Pancreas (tissue), 10 donors: Measurements from ENCODE around the gene TERT. TPM values are rescaled to one million over a fixed set of nuclear protein-coding genes. Genes with fewer than 3 reads are reported as not detected.
"Not testable (repeated sequence)": the region's sequence is repeated elsewhere in the genome, so short reads cannot be mapped to it uniquely, and the experiment has no call there.

Experiments
- ATAC-seq, 4 donors: fragments of 200-7000 bp; cut with Tn5 transposase; one replicate each; pipeline versions ENCODE4 v1.8.0 to v1.9.1; 2020; ENCODE audit warnings: mild to moderate bottlenecking in 4 of 4, moderate library complexity in 4 of 4
- DNase-seq, 6 donors: peaks; one replicate each; pipeline ENCODE4 v3.0.0-alpha.2; 2020
- FAIRE-seq: peaks from 2 replicates; lab custom pipeline; 2012; peaks lifted over from hg19 to GRCh38; lab: Jason Lieb, UNC
- H3K27ac ChIP-seq, 4 donors: fragments of 200-600 bp; sonication (generic); 1 replicate in 3 of 4; 2 replicates in 1 of 4; pipeline versions ENCODE4 v1.5.0 to v1.8.0; 2020
- H3K27me3 ChIP-seq, 4 donors: fragments of 200-600 bp; one replicate each; pipeline ENCODE4 v1.8.0; 2021
- H3K36me3 ChIP-seq, 3 donors: fragments of 200-600 bp; sonication (generic) in 1 of 3; one replicate each; pipeline versions ENCODE4 v1.5.0 to v1.8.0; 2020 to 2021
- H3K4me1 ChIP-seq, 3 donors: fragments of 200-600 bp; one replicate each; pipeline ENCODE4 v1.8.0; 2021
- H3K4me3 ChIP-seq, 4 donors: fragments of 200-600 bp; sonication (generic) in 2 of 4; one replicate each; pipeline versions ENCODE4 v1.5.0 to v1.8.0; 2020 to 2021
- H3K9me3 ChIP-seq, 4 donors: fragments of 200-600 bp; one replicate each; pipeline ENCODE4 v1.8.0; 2021
- CTCF ChIP-seq, 4 donors: fragments of 200-600 bp; sonication (generic) in 3 of 4; IDR thresholded peaks; one replicate each; pipeline versions ENCODE4 v1.5.0 to v1.8.0; 2021; ENCODE audit warnings: antibody characterized with exemption in 4 of 4
- WGBS, 2 donors: extraction: QIAGEN DNeasy Blood & Tissue Kit; methylation state at CpG; one replicate each; pipeline ENCODE4 v1.1.7; 2013; 5-methylcytosine and 5-hydroxymethylcytosine counted together
- intact Hi-C, 3 donors: fragments of 100-400 bp; cut with DNase I; formaldehyde crosslinking; loops; one replicate each; pipeline versions ENCODE4 v1.11.1 to v1.14.2; 2022
- polyA plus RNA-seq, 2 donors: library from polyadenylated mRNA; stranded (reverse); fragments of 200-250 nt; gene quantifications; one replicate each; pipeline ENCODE4 v1.2.3, GENCODE V29; 2013
- total RNA-seq, 6 donors: library from RNA; stranded (reverse); fragmentation: NEBNext Ultra II Directional in 4 of 6; extraction: Animal tissue kit (Norgen Biotek cat#: 25700) in 4 of 6; gene quantifications; one replicate each; pipeline versions ENCODE4 v1.2.1 to v1.2.4, GENCODE V29; 2021 to 2023
- donor health status: healthy with polysubstance abuse.
- donor health status: DM: no; HTN: no; CAD: no; lungs with moderate emphysema.
- donor health status: DM: no; HTN: no; CAD: no.
- donor health status: control.
- donor health status: control.
- donor health status: Bipolar disorder and iron deficiency.
- donor health status: DM: yes; HTN: yes; CAD: no.
- donor health status: DM: no; HTN: no; CAD: no.
- donor health status: DM: no; HTN: no; CAD: no.
- donor health status: DM: yes; HTN: yes; CAD: no.

TERT gene
- total and polyA plus RNA-seq, 8 donors = 0.06 to 0.28 (median 0.25) TPM; not detected in 5

GRCh38 chr5:1341863-1342262, 47.0 kb upstream of the TERT start:
- TF ChIP-seq CTCF (IDR thresholded peaks at IDR 0.05) = no peak
- WGBS, 2 donors = 92 to 93% methylated on average over 15 of the region's 15 CpGs
- H3K4me1 ChIP-seq = peaks cover 0 to 19% (median 8%) of the 10 kb centered on the region in 3 donors
- no peak overlapping the region for H3K27ac ChIP-seq
- H3K4me3 ChIP-seq = no peak overlapping the region
- H3K9me3 ChIP-seq = no peaks in the 10 kb centered on the region
- H3K36me3 ChIP-seq = peaks cover 3 to 36% (median 17%) of the 10 kb centered on the region in 3 donors
- no peak for FAIRE-seq
- no peak for DNase-seq
- ATAC-seq = no peak
- no peaks in the 10 kb centered on the region for H3K27me3 ChIP-seq
- intact Hi-C loops = no loop called here

DNA sequence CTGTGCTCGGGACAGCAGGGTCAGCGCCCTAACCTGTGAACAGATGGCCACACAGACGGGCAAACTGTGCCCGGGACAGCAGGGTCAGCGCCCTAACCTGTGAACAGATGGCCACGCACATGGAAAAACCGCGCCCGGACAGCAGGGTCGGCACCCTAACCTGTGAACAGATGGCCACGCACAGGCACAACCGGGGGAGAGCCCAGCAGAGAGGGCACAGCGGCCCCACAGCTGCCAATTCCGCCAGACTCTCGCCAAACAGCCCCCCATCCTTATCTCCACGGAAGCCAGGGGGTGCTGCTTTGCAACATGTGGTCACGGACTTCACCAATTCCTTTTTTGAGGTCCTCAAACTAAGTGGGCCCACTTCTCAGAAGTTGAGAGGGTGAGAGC, 44.9 kb upstream of the TERT start:
- H3K4me3 ChIP-seq, H3K9me3 ChIP-seq, H3K27ac ChIP-seq, intact Hi-C loops, ATAC-seq, H3K27me3 ChIP-seq, FAIRE-seq, H3K4me1 ChIP-seq, DNase-seq: not testable (repeated sequence)
- peaks cover 3 to 56% (median 28%) of the 10 kb centered on the region in 3 donors for H3K36me3 ChIP-seq
- WGBS, 2 donors = 89 to 91% methylated on average over 15 to 17 of the region's 17 CpGs

DNA sequence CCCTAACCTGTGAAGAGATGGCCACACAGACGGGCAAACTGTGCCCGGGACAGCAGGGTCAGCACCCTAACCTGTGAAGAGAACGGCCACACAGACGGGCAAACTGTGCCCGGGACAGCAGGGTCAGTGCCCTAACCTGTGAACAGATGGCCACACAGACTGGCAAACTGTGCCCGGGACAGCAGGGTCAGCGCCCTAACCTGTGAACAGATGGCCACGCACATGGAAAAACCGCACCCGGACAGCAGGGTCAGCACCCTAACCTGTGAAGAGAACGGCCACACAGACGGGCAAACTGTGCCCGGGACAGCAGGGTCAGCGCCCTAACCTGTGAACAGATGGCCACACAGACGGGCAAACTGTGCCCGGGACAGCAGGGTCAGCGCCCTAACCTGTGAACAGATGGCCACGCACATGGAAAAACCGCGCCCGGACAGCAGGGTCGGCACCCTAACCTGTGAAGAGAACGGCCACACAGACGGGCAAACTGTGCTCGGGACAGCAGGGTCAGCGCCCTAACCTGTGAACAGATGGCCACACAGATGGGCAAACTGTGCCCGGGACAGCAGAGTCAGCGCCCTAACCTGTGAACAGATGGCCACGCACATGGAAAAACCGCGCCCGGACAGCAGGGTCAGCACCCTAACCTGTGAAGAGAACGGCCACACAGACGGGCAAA, 44.4 kb upstream of the TERT start:
- DNase-seq, H3K9me3 ChIP-seq, ATAC-seq, intact Hi-C loops, H3K4me3 ChIP-seq, FAIRE-seq, H3K27me3 ChIP-seq, H3K27ac ChIP-seq, H3K4me1 ChIP-seq: not testable (repeated sequence)
- WGBS, 2 donors = 93 to 94% methylated on average over 27 to 34 of the region's 34 CpGs
- H3K36me3 ChIP-seq = peaks cover 3 to 62% (median 29%) of the 10 kb centered on the region in 3 donors

DNA sequence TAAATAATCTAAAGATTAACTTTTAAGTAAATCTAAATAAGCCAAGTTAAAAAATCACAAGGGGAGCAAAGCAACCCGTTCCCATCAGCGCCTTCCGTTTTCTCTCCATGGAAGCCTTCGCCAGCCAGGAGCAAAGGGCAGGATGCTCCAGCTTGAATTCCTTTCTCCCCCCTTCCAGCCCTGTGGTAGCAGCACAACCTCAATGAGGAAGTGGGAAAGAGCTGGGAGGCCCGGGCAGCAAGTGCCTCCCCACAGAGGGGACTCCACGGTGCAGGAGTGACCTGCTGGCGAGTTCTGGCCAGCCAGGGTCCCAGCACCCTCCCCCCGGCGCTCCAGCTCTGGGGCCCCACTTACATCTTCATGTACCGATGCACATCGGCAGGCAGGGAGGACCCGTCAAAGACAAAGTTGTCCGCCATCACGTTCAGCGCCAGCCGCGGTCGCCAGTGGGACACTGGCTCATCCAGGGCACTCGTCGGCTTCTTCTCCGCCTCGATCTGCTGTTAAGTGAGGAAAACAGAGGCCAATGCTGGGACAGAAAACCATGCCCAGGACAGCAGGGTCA, 43.7 kb upstream of the TERT start:
- ATAC-seq (no peak), DNase-seq (peak in 2 of 6 donors; percentile 56 to 63), FAIRE-seq (no peak)
- Histone ChIP-seq H3K27me3 (no peaks in the 10 kb centered on the region), H3K9me3 (no peaks in the 10 kb centered on the region), H3K4me3 (no peak overlapping the region), H3K36me3 (peaks cover 3 to 66% (median 33%) of the 10 kb centered on the region in 3 donors), H3K27ac (no peak overlapping the region), H3K4me1 (peaks cover 0 to 4% (median 4%) of the 10 kb centered on the region in 3 donors)
- WGBS, 2 donors = 94 to 95% methylated on average over 22 of the region's 22 CpGs
- intact Hi-C loops = no loop called here
- no peak for TF ChIP-seq CTCF (IDR thresholded peaks at IDR 0.05)

DNA sequence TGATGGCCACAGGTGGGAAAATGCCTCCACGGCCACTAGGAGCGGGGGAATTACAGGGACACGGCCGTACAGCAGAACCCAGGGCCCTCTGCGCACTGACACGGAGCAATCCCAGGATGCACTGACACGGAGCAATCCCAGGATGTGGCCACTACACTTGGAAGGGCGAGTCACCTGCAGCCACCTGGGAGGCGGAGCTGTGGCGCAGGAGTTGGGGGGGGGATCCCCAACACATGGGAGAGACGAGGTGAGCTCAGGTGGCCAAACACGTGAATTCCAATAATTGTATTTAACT, 43.3 kb upstream of the TERT start:
- no peaks in the 10 kb centered on the region for H3K4me1 ChIP-seq
- peak in 1 of 6 donors; percentile 35 for DNase-seq
- 89 to 91% methylated on average over 12 of the region's 12 CpGs for WGBS, 2 donors
- H3K27ac ChIP-seq = no peak overlapping the region
- peaks cover 3 to 66% (median 33%) of the 10 kb centered on the region in 3 donors for H3K36me3 ChIP-seq
- no peak for ATAC-seq
- intact Hi-C loops = no loop called here
- TF ChIP-seq CTCF (IDR thresholded peaks at IDR 0.05) = no peak
- no peak for FAIRE-seq
- no peaks in the 10 kb centered on the region for H3K9me3 ChIP-seq
- H3K4me3 ChIP-seq = no peak overlapping the region
- no peaks in the 10 kb centered on the region for H3K27me3 ChIP-seq
